Loucy (cell line): ENCODE results near the gene MYBPC2.

Experiments used
- H2AFZ ChIP-seq: fragments of 200-600 bp; sonication (generic); 2 replicates; pipeline ENCODE4 v1.6.0; 2016; ENCODE audit warnings: antibody characterized with exemption, mild to moderate bottlenecking, low read length, moderate library complexity
- H3F3A ChIP-seq: fragments of 200-600 bp; 2 replicates; pipeline ENCODE4 v1.6.0; 2016; ENCODE audit warnings: antibody characterized with exemption, low read depth, mild to moderate bottlenecking
- H3K27me3 ChIP-seq: fragments of 200-600 bp; sonication (generic); 2 replicates; pipeline ENCODE4 v1.6.1; 2014; ENCODE audit warnings: low read length, mild to moderate bottlenecking; ENCODE audit not compliant: insufficient read depth, poor library complexity, severe bottlenecking
- H3K36me3 ChIP-seq: fragments of 200-600 bp; sonication (generic); 2 replicates; pipeline ENCODE4 v1.6.1; 2016; ENCODE audit warnings: low read length; ENCODE audit not compliant: insufficient read depth
- H3K4me1 ChIP-seq: fragments of 200-600 bp; sonication (generic); 2 replicates; pipeline ENCODE4 v1.5.1; 2014; ENCODE audit warnings: low read length, mild to moderate bottlenecking; ENCODE audit not compliant: insufficient read depth, poor library complexity, severe bottlenecking
- H3K4me2 ChIP-seq: fragments of 200-600 bp; sonication (generic); 2 replicates; pipeline ENCODE4 v1.6.0; 2014; ENCODE audit warnings: antibody characterized with exemption, low read length, low read depth, mild to moderate bottlenecking; ENCODE audit not compliant: poor library complexity, severe bottlenecking
- H3K4me3 ChIP-seq: fragments of 200-600 bp; sonication (generic); 2 replicates; pipeline ENCODE4 v1.5.1; 2014; ENCODE audit warnings: low read length, mild to moderate bottlenecking, mixed read lengths; ENCODE audit not compliant: poor library complexity, severe bottlenecking
- H3K79me2 ChIP-seq: fragments of 200-600 bp; sonication (generic); 2 replicates; pipeline ENCODE4 v1.6.1; 2014; ENCODE audit warnings: low read length; ENCODE audit not compliant: insufficient read depth
- H3K9ac ChIP-seq: fragments of 200-600 bp; sonication (generic); 2 replicates; pipeline ENCODE4 v1.6.0; 2014; ENCODE audit warnings: mild to moderate bottlenecking, low read depth, low read length, moderate library complexity; ENCODE audit not compliant: poor library complexity, severe bottlenecking
- H3K9me2 ChIP-seq: fragments of 200-600 bp; sonication (generic); replicated peaks from 2 replicates; pipeline ENCODE4 v1.6.1; 2016; ENCODE audit warnings: low read depth, low read length, mixed read lengths
- H3K9me3 ChIP-seq: fragments of 200-600 bp; sonication (generic); 2 replicates; pipeline ENCODE4 v1.6.1; 2014; ENCODE audit warnings: mild to moderate bottlenecking, antibody characterized with exemption, low read length, low read depth; ENCODE audit not compliant: insufficient read depth
- H4K20me1 ChIP-seq: fragments of 200-600 bp; sonication (generic); 2 replicates; pipeline ENCODE4 v1.6.0; 2014; ENCODE audit warnings: antibody characterized with exemption, low read length, mild to moderate bottlenecking; ENCODE audit not compliant: insufficient read depth, poor library complexity, severe bottlenecking
- CTCF ChIP-seq: fragments of 200-600 bp; sonication (generic); conservative IDR thresholded peaks from 2 replicates; pipeline ENCODE4 v1.5.1; 2014; ENCODE audit warnings: mild to moderate bottlenecking, antibody characterized with exemption, low read length
- EZH2phosphoT487 ChIP-seq: fragments of 200-600 bp; IDR thresholded peaks from 2 replicates; pipeline ENCODE4 v1.6.1; 2018; ENCODE audit warnings: antibody characterized with exemption, mild to moderate bottlenecking, moderate library complexity, borderline replicate concordance

Gene MYBPC2

GRCh38 chr19:50413096-50413495 is 19.6 kb upstream of the MYBPC2 start:
- no peak for TF ChIP-seq EZH2phosphoT487
- TF ChIP-seq CTCF = no peak
- no peaks in the 10 kb centered on the region for H4K20me1 ChIP-seq
- H2AFZ ChIP-seq = no peak overlapping the region
- H3K4me3 ChIP-seq = no peak overlapping the region
- H3K4me2 ChIP-seq = no peak overlapping the region
- H3K9me2 ChIP-seq = no peaks in the 10 kb centered on the region
- no peak overlapping the region for H3K9ac ChIP-seq
- H3K36me3 ChIP-seq = peaks cover 7% of the 10 kb centered on the region; the same call in 1 of the 2 replicates
- no peaks in the 10 kb centered on the region for H3K27me3 ChIP-seq
- H3K9me3 ChIP-seq = no peaks in the 10 kb centered on the region
- H3K79me2 ChIP-seq = no peaks in the 10 kb centered on the region
- no peaks in the 10 kb centered on the region for H3F3A ChIP-seq
- no peaks in the 10 kb centered on the region for H3K4me1 ChIP-seq

GRCh38 chr19:50413531-50413930 is 19.2 kb upstream of the MYBPC2 start:
- H4K20me1 ChIP-seq = no peaks in the 10 kb centered on the region

GRCh38 chr19:50414864-50415660 is 17.6 kb upstream of the MYBPC2 start:
- Histone ChIP-seq H2AFZ (no peak overlapping the region), H3K9me2 (no peaks in the 10 kb centered on the region), H3K9ac (no peak overlapping the region), H3F3A (no peaks in the 10 kb centered on the region), H3K4me3 (no peak overlapping the region), H3K9me3 (no peaks in the 10 kb centered on the region), H3K27me3 (no peaks in the 10 kb centered on the region), H3K79me2 (no peaks in the 10 kb centered on the region), H3K4me1 (no peaks in the 10 kb centered on the region), H3K36me3 (0 out of 2 replicates have a peak, but pooled peaks cover under 1% of the 10 kb centered on the region), H4K20me1 (no peaks in the 10 kb centered on the region), H3K4me2 (no peak overlapping the region)
- TF ChIP-seq EZH2phosphoT487 (no peak), CTCF (peak; percentile 61)

More at GRCh38 chr19:50413531-50413930, 19.2 kb upstream of the MYBPC2 start:
- Histone ChIP-seq H3K9me2 (no peaks in the 10 kb centered on the region), H2AFZ (no peak overlapping the region), H3K36me3 (peaks cover 7% of the 10 kb centered on the region; the same call in 1 of the 2 replicates), H3K27me3 (no peaks in the 10 kb centered on the region), H3K4me1 (no peaks in the 10 kb centered on the region), H3K4me3 (no peak overlapping the region), H3F3A (no peaks in the 10 kb centered on the region), H3K4me2 (no peak overlapping the region), H3K9me3 (no peaks in the 10 kb centered on the region), H3K79me2 (no peaks in the 10 kb centered on the region), H3K9ac (no peak overlapping the region)
- TF ChIP-seq EZH2phosphoT487 (no peak), CTCF (no peak)
